GM20000 (cell line): ENCODE data around the gene S100A5.
"Not testable (repeated sequence)": the region's sequence is repeated elsewhere in the genome, so short reads cannot be mapped to it uniquely, and the experiment has no call there.

Source experiments
- DNase-seq: peaks from one replicate; pipeline ENCODE4 v3.0.0; 2012; ENCODE audit warnings: low spot score
- CTCF ChIP-seq: IDR thresholded peaks from 2 replicates; pipeline ENCODE4 v1.5.1; 2012; ENCODE audit warnings: mild to moderate bottlenecking, control low read depth; ENCODE audit errors: extremely low read depth, missing control alignments

Gene S100A5

DNA sequence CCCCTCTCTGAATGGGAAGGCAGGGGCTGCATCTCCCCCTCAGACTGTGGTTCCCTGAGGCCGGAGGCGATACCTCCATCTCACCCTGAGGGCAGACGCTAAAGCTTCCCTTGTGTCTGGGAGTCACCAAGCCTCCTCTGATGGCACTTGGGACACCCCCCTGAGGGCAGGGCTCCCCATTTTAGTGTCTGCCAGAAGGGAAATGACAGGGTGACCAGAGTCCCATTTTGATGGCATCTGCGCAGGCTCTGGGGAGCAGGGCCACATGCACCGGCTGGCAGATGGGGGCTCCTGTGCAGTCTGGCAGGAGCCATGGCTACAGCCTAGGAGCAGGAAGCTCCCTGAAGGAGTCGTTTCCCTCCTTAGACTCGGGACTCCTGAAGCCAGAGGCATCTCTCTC, 23.3 kb upstream of the S100A5 start:
- TF ChIP-seq CTCF, result no peak
- no peak for DNase-seq

- DNase-seq, result no peak
- no peak for TF ChIP-seq CTCF
Observed at GRCh38 chr1:153563483-153563901, 22.8 kb upstream of the S100A5 start.

DNA sequence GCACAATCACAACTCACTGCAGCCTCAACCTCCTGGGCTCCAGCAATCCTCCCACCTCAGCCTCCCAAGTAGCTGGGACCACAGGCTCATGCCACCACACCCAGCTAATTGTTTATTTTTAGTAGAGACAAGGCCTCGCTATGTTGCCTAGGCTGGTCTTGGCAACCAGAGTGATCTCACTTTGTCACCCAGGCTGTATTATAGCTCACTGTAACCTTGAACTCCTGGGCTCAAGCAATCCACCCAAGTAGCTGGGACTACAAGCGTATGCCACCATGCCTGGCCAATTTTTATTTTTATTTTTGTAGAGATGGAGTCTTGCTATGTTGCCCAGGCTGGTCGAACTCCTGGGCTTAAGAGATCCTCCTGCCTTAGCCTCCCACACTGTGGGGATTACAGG, 21.3 kb upstream of the S100A5 start:
- not testable (repeated sequence) for DNase-seq

DNA sequence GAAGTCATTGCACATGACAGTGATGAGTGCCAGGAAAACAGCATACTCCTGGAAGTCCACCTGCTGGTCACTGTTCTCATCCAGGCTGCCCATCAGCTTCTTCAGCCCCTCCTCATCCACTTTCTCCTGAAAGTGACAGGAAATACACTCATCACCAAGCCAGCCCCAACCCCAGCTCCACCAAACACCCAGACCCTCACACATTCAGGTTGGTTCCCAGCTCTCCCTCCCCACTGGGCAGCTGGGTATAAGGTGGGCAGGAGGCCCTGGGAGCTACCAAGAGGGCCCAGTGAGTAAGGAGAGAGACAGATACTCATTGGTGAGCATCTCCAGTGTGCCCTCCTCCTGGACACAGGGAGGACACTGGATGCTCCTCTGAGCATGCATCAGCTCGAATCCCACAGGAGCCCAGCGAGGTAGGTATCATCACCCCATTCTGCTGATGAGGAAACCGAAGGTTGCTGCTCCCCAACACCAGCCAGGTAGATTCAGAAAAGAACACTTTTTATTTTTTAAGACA, 20.8 kb upstream of the S100A5 start:
- no peak for DNase-seq
- no peak for TF ChIP-seq CTCF

- TF ChIP-seq CTCF, result no peak
- no peak for DNase-seq
Observed at GRCh38 chr1:153560771-153561465, 20.2 kb upstream of the S100A5 start.

- no peak for DNase-seq
- TF ChIP-seq CTCF, result no peak
Observed at GRCh38 chr1:153560241-153560640, 19.5 kb upstream of the S100A5 start.

GRCh38 chr1:153557877-153558276, 17.1 kb upstream of the S100A5 start:
- no peak for DNase-seq
- TF ChIP-seq CTCF, result no peak

DNA sequence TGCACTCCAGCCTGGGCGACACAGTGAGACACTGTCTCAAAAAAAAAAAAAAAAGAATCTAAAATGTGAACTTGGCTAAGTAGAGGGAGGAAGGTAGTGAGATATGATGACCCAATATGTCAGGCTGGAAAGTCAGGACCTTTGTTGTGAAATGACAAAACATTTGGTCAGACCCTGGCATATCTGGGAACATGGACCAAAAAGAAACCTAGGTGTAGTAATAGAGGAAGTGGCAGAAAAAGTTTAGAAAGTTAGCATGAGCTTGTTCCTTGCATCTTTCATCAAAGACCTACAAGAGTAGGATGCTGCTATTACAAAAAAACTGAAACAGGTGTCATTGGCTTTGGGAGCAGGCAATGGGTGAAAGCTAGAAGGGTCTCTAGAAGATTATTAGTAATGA, 15.6 kb upstream of the S100A5 start:
- no peak for DNase-seq
- no peak for TF ChIP-seq CTCF
